Lower leg skin (tissue), 4 donors: ENCODE data around the gene F10. TPM values are rescaled to one million over a fixed set of nuclear protein-coding genes. Genes with fewer than 3 reads are reported as not detected.
A peak's percentile ranks its signal among the peaks of the same experiment; 100 is the strongest.
"Not testable (repeated sequence)": the region's sequence is repeated elsewhere in the genome, so short reads cannot be mapped to it uniquely, and the experiment has no call there.

ENCODE experiments used
- DNase-seq, 2 donors: peaks; one replicate each; pipeline ENCODE4 v3.0.0-alpha.2; 2019; ENCODE audit warnings: low spot score in 2 of 2
- H3K4me3 ChIP-seq: fragments of 200-600 bp; sonication (generic); 2 replicates; pipeline ENCODE4 v1.5.1; 2017; ENCODE audit warnings: mild to moderate bottlenecking, low read depth; ENCODE audit not compliant: poor library complexity, severe bottlenecking
- CTCF ChIP-seq, 3 donors: fragments of 450-650 bp; IDR thresholded peaks; one replicate each; pipeline ENCODE4 v1.5.1; 2016; ENCODE audit warnings: antibody characterized with exemption in 3 of 3, mild to moderate bottlenecking in 3 of 3, moderate library complexity in 2 of 3
- POLR2A ChIP-seq, 2 donors: fragments of 450-650 bp; IDR thresholded peaks; one replicate each; pipeline ENCODE4 v1.6.1; 2016 to 2017; ENCODE audit warnings: antibody characterized with exemption in 2 of 2, mild to moderate bottlenecking in 1 of 2, moderate library complexity in 1 of 2
- WGBS, 2 donors: methylation state at CpG; one replicate each; pipeline ENCODE4 v1.1.5; 2018; 5-methylcytosine and 5-hydroxymethylcytosine counted together
- intact Hi-C: fragments of 100-400 bp; cut with DNase I; formaldehyde crosslinking; loops from one replicate; pipeline ENCODE4 v1.15.0; 2023; ENCODE audit warnings: low total_unique reads
- total RNA-seq, 4 donors: library from RNA; depleted of rRNA; stranded (reverse); fragments of >200 nt; gene quantifications; one replicate each; pipeline ENCODE4 v1.1.0, GENCODE V29; 2016

The F10 gene
- total RNA-seq, 4 donors from 2014 or later: 6.5 to 31.0 (median 9.3) TPM

- H3K4me3 ChIP-seq: no peak within 1 kb of the TSS
- WGBS, 2 donors: 59 to 68% methylated on average over 16 of the region's 16 CpGs
- no peak for TF ChIP-seq POLR2A (IDR thresholded peaks at IDR 0.05)
- peak in 1 of 2 donors; percentile 57 for DNase-seq
- intact Hi-C loops: no loop called here
Observed at GRCh38 chr13:113157929-113158747, 35.5 kb downstream of the F10 start, which contains the start of gene PROZ. TSS of gene PROZ (plus strand) at chr13:113158648. CDS start at chr13:113158661, 13 bp downstream.

- TF ChIP-seq POLR2A (IDR thresholded peaks at IDR 0.05): no peak
- no peak for TF ChIP-seq CTCF (IDR thresholded peaks at IDR 0.05)
- WGBS, 2 donors: 66 to 73% methylated on average over 7 of the region's 7 CpGs
- intact Hi-C loops: no loop called here
- no peak for DNase-seq
- H3K4me3 ChIP-seq: no peak overlapping the region
Observed at GRCh38 chr13:113158946-113159345, 36.3 kb downstream of the F10 start.

GRCh38 chr13:113159701-113160100 is 37.1 kb downstream of the F10 start:
- no peak overlapping the region for H3K4me3 ChIP-seq
- WGBS, 2 donors: 78 to 81% methylated on average over 18 to 20 of the region's 20 CpGs
- peak in 1 of 2 donors; percentile 62 for DNase-seq
- intact Hi-C loops: no loop called here
- no peak for TF ChIP-seq POLR2A (IDR thresholded peaks at IDR 0.05)
- TF ChIP-seq CTCF (IDR thresholded peaks at IDR 0.05): no peak

GRCh38 chr13:113160983-113161382 is 38.4 kb downstream of the F10 start:
- intact Hi-C loops: no loop called here
- WGBS, 2 donors: 70 to 77% methylated on average over 12 of the region's 12 CpGs
- no peak overlapping the region for H3K4me3 ChIP-seq
- TF ChIP-seq POLR2A (IDR thresholded peaks at IDR 0.05): no peak
- no peak for TF ChIP-seq CTCF (IDR thresholded peaks at IDR 0.05)
- peak in 1 of 2 donors; percentile 81 for DNase-seq

GRCh38 chr13:113161433-113161832 is 38.8 kb downstream of the F10 start:
- WGBS, 2 donors: 44 to 48% methylated on average over 14 of the region's 16 CpGs
- TF ChIP-seq CTCF (IDR thresholded peaks at IDR 0.05) (no peak), POLR2A (IDR thresholded peaks at IDR 0.05) (no peak)
- intact Hi-C loops: no loop called here
- DNase-seq: peak in 1 of 2 donors; percentile 76
- H3K4me3 ChIP-seq: no peak overlapping the region

- 52 to 56% methylated on average over 3 to 6 of the region's 13 CpGs for WGBS, 2 donors
- H3K4me3 ChIP-seq, DNase-seq, intact Hi-C loops: not testable (repeated sequence)
Observed at GRCh38 chr13:113161975-113162374, 39.4 kb downstream of the F10 start.
